Muscle of leg (tissue), 11 donors: ENCODE results near the gene SLC5A2. TPM values are rescaled to one million over a fixed set of nuclear protein-coding genes. Genes with fewer than 3 reads are reported as not detected.

ENCODE experiments used
- DNase-seq: peaks from one replicate; pipeline ENCODE4 v3.0.0; 2013
- H3K27ac ChIP-seq: one replicate; pipeline ENCODE4 v1.5.1; 2013; ENCODE audit warnings: mild to moderate bottlenecking, low read length, control low read depth
- H3K27me3 ChIP-seq: one replicate; pipeline ENCODE4 v1.6.1; 2013; ENCODE audit warnings: low read length; ENCODE audit not compliant: control insufficient read depth, insufficient read depth
- H3K36me3 ChIP-seq: one replicate; pipeline ENCODE4 v1.6.1; 2013; ENCODE audit warnings: low read length; ENCODE audit not compliant: control insufficient read depth, insufficient read depth
- H3K4me1 ChIP-seq: one replicate; pipeline ENCODE4 v1.6.1; 2013; ENCODE audit warnings: low read length; ENCODE audit not compliant: control insufficient read depth, insufficient read depth
- H3K4me3 ChIP-seq: one replicate; pipeline ENCODE4 v1.5.1; 2013; ENCODE audit warnings: low read length, control low read depth
- H3K9me3 ChIP-seq: replicated peaks from 2 replicates; pipeline ENCODE4 v1.6.1; 2013; ENCODE audit warnings: low read depth, low read length; ENCODE audit not compliant: control insufficient read depth
- WGBS: methylation state at CpG from one replicate; pipeline ENCODE4 v1.1.5; 2013; ENCODE audit warnings: missing lambda C conversion rate; ENCODE audit not compliant: insufficient coverage; 5-methylcytosine and 5-hydroxymethylcytosine counted together
- polyA plus RNA-seq, 8 donors: library from polyadenylated mRNA; unstranded; fragments of 120-200 nt; gene quantifications; one replicate each; pipeline versions ENCODE4 v1.2.1 to v1.2.3, GENCODE V29; 2013; ENCODE audit warnings: inconsistent platforms in 1 of 8, low replicate concordance in 1 of 8; ENCODE audit not compliant: insufficient read length in 8 of 8, insufficient read depth in 1 of 8
- total RNA-seq: library from RNA; stranded (reverse); fragments of 120-200 nt; gene quantifications from one replicate; pipeline ENCODE4 v1.2.4, GENCODE V29; 2013

The SLC5A2 gene
- total and polyA plus RNA-seq, 9 donors: 0.44 to 11.6 (median 8.7) TPM

- WGBS: 6% methylated on average over 48 of the region's 48 CpGs
- peak overlapping the region; percentile 51 for H3K27ac ChIP-seq
- peak overlapping the region; percentile 52 for H3K4me3 ChIP-seq
- DNase-seq: no peak
- H3K9me3 ChIP-seq: no peaks in the 10 kb centered on the region
- peaks cover 45% of the 10 kb centered on the region for H3K4me1 ChIP-seq
- H3K36me3 ChIP-seq: peaks cover 19% of the 10 kb centered on the region
- peaks cover 23% of the 10 kb centered on the region for H3K27me3 ChIP-seq
Observed at GRCh38 chr16:31487071-31487719, 4.3 kb downstream of the SLC5A2 start.

GRCh38 chr16:31487720-31488467 is 5.0 kb downstream of the SLC5A2 start:
- H3K4me1 ChIP-seq: peaks cover 45% of the 10 kb centered on the region
- peak overlapping the region; percentile 52 for H3K4me3 ChIP-seq
- peak; percentile 68 for DNase-seq
- peaks cover 23% of the 10 kb centered on the region for H3K27me3 ChIP-seq
- H3K36me3 ChIP-seq: peaks cover 26% of the 10 kb centered on the region
- no peaks in the 10 kb centered on the region for H3K9me3 ChIP-seq
- under 1% methylated on average over 60 of the region's 60 CpGs for WGBS
- no peak overlapping the region for H3K27ac ChIP-seq

- Histone ChIP-seq H3K4me3 (peak overlapping the region; percentile 52), H3K27ac (no peak overlapping the region), H3K27me3 (peaks cover 23% of the 10 kb centered on the region), H3K9me3 (no peaks in the 10 kb centered on the region), H3K36me3 (peaks cover 32% of the 10 kb centered on the region), H3K4me1 (peaks cover 45% of the 10 kb centered on the region)
- no peak for DNase-seq
- 27% methylated on average over 70 of the region's 77 CpGs for WGBS
Observed at GRCh38 chr16:31488468-31489297, 5.8 kb downstream of the SLC5A2 start.

- H3K27ac ChIP-seq: no peak overlapping the region
- H3K36me3 ChIP-seq: peaks cover 37% of the 10 kb centered on the region
- no peaks in the 10 kb centered on the region for H3K9me3 ChIP-seq
- no CpG with 5 or more reads among the region's 7 CpGs for WGBS
- H3K4me3 ChIP-seq: no peak overlapping the region
- H3K4me1 ChIP-seq: peaks cover 45% of the 10 kb centered on the region
- peaks cover 23% of the 10 kb centered on the region for H3K27me3 ChIP-seq
- no peak for DNase-seq
Observed at GRCh38 chr16:31489298-31489564, 6.3 kb downstream of the SLC5A2 start.

- peaks cover 43% of the 10 kb centered on the region for H3K36me3 ChIP-seq
Observed at GRCh38 chr16:31489616-31490584, 7.0 kb downstream of the SLC5A2 start.

GRCh38 chr16:31491778-31492418 is 9.0 kb downstream of the SLC5A2 start:
- Histone ChIP-seq H3K4me3 (no peak overlapping the region), H3K9me3 (no peaks in the 10 kb centered on the region), H3K27ac (no peak overlapping the region), H3K4me1 (peaks cover 20% of the 10 kb centered on the region), H3K27me3 (peaks cover 14% of the 10 kb centered on the region), H3K36me3 (peaks cover 63% of the 10 kb centered on the region)
- no peak for DNase-seq
- 100% methylated on average over 5 of the region's 8 CpGs for WGBS

More at GRCh38 chr16:31489616-31490584, 7.0 kb downstream of the SLC5A2 start:
- Histone ChIP-seq H3K27me3 (peaks cover 23% of the 10 kb centered on the region), H3K4me3 (no peak overlapping the region), H3K4me1 (peaks cover 39% of the 10 kb centered on the region), H3K9me3 (no peaks in the 10 kb centered on the region), H3K27ac (no peak overlapping the region)
- no peak for DNase-seq
- 79% methylated on average over 8 of the region's 22 CpGs for WGBS

GRCh38 chr16:31493506-31494125 is 10.7 kb downstream of the SLC5A2 start:
- no peak for DNase-seq
- no peak overlapping the region for H3K4me3 ChIP-seq
- H3K36me3 ChIP-seq: peaks cover 80% of the 10 kb centered on the region
- H3K27me3 ChIP-seq: no peaks in the 10 kb centered on the region
- WGBS: 93% methylated on average over 7 of the region's 18 CpGs
- no peaks in the 10 kb centered on the region for H3K9me3 ChIP-seq
- H3K27ac ChIP-seq: no peak overlapping the region
- H3K4me1 ChIP-seq: peaks cover 3% of the 10 kb centered on the region

GRCh38 chr16:31496670-31497069 is 13.7 kb downstream of the SLC5A2 start:
- Histone ChIP-seq H3K4me3 (no peak overlapping the region), H3K9me3 (no peaks in the 10 kb centered on the region), H3K36me3 (peaks cover 88% of the 10 kb centered on the region), H3K27ac (no peak overlapping the region), H3K27me3 (no peaks in the 10 kb centered on the region), H3K4me1 (no peaks in the 10 kb centered on the region)
- no peak for DNase-seq
- 94% methylated on average over 5 of the region's 10 CpGs for WGBS

- H3K36me3 ChIP-seq: peaks cover 71% of the 10 kb centered on the region
- H3K9me3 ChIP-seq: no peaks in the 10 kb centered on the region
- H3K27me3 ChIP-seq: no peaks in the 10 kb centered on the region
- WGBS: 99% methylated on average over 7 of the region's 8 CpGs
- no peak overlapping the region for H3K27ac ChIP-seq
- H3K4me3 ChIP-seq: no peak overlapping the region
- no peak for DNase-seq
- H3K4me1 ChIP-seq: no peaks in the 10 kb centered on the region
Observed at GRCh38 chr16:31498493-31498892, 15.6 kb downstream of the SLC5A2 start.
